IMR-90 (cell line): ENCODE results near the gene NIT1. TPM values are rescaled to one million over a fixed set of nuclear protein-coding genes. Genes with fewer than 3 reads are reported as not detected.
A peak's percentile ranks its signal among the peaks of the same experiment; 100 is the strongest.

Experiments
- ATAC-seq: fragments of 200-7000 bp; cut with Tn5 transposase; 2 replicates; pipeline ENCODE4 v1.9.1; 2020; ENCODE audit warnings: low read depth, mild to moderate bottlenecking, moderate library complexity
- BruUV-seq: library from RNA; stranded (reverse); fragments of 400-500 nt; replicated peaks from 2 replicates; lab custom pipeline; 2021; lab: Mats Ljungman, UMichigan
- CTCF ChIA-PET: fragments of 300-600 bp; formaldehyde crosslinking; extraction: SDS; loops from one replicate; lab custom pipeline; 2021; ENCODE audit warnings: antibody characterized with exemption; lab: Yijun Ruan, JAX
- POLR2A ChIA-PET: fragments of 300-600 bp; sonication (Branson Sonifier 250); formaldehyde crosslinking; loops from one replicate; lab custom pipeline; 2022; ENCODE audit warnings: antibody characterized with exemption; ENCODE audit not compliant: unreplicated experiment; lab: Charles Lee
- DNase-seq: peaks from one replicate; pipeline ENCODE4 v3.0.0; 2013
- H2AFZ ChIP-seq: replicated peaks from 2 replicates; pipeline ENCODE3; 2013; ENCODE audit warnings: low read length, mild to moderate bottlenecking; ENCODE audit not compliant: poor library complexity
- H2AK5ac ChIP-seq: 2 replicates; pipeline ENCODE4 v1.6.1; 2013; ENCODE audit warnings: low read depth, low read length, inconsistent platforms
- H2AK9ac ChIP-seq: replicated peaks from 2 replicates; pipeline ENCODE3; 2013; ENCODE audit warnings: mild to moderate bottlenecking, low read depth, low read length, moderate library complexity; ENCODE audit not compliant: poor library complexity
- H2BK120ac ChIP-seq: 2 replicates; pipeline ENCODE4 v1.6.1; 2013; ENCODE audit warnings: low read depth, low read length, inconsistent platforms
- H2BK15ac ChIP-seq: 3 replicates; pipeline ENCODE4 v1.6.1; 2013; ENCODE audit warnings: low read depth, low read length, inconsistent platforms
- H2BK20ac ChIP-seq: 2 replicates; pipeline ENCODE4 v1.6.1; 2013; ENCODE audit warnings: low read depth, mild to moderate bottlenecking, inconsistent platforms, low read length, moderate library complexity
- H2BK5ac ChIP-seq: 2 replicates; pipeline ENCODE4 v1.6.1; 2013; ENCODE audit warnings: mild to moderate bottlenecking, low read depth, low read length, inconsistent platforms; ENCODE audit not compliant: poor library complexity, severe bottlenecking
- H3K14ac ChIP-seq: replicated peaks from 2 replicates; pipeline ENCODE4 v1.6.1; 2013; ENCODE audit warnings: low read depth, low read length, inconsistent platforms
- H3K18ac ChIP-seq: 2 replicates; pipeline ENCODE4 v1.6.1; 2013; ENCODE audit warnings: low read depth, low read length, control low read depth
- H3K23ac ChIP-seq: 2 replicates; pipeline ENCODE4 v1.6.1; 2013; ENCODE audit warnings: low read depth, low read length, inconsistent platforms
- H3K27ac ChIP-seq: 2 replicates; pipeline ENCODE4 v1.5.1; 2013; ENCODE audit warnings: mild to moderate bottlenecking, control low read depth, low read length; ENCODE audit not compliant: insufficient read depth
- H3K27me3 ChIP-seq: 2 replicates; pipeline ENCODE4 v1.6.1; 2013; ENCODE audit warnings: low read length; ENCODE audit not compliant: control insufficient read depth, insufficient read depth
- H3K36me3 ChIP-seq: 2 replicates; pipeline ENCODE4 v1.6.1; 2013; ENCODE audit warnings: low read length, mixed read lengths; ENCODE audit not compliant: control insufficient read depth, insufficient read depth
- H3K4ac ChIP-seq: 2 replicates; pipeline ENCODE4 v1.6.1; 2013; ENCODE audit warnings: low read depth, low read length, inconsistent platforms
- H3K4me1 ChIP-seq: 2 replicates; pipeline ENCODE4 v1.6.1; 2013; ENCODE audit warnings: low read length, mixed read lengths; ENCODE audit not compliant: control insufficient read depth, insufficient read depth
- H3K4me2 ChIP-seq: 2 replicates; pipeline ENCODE4 v1.6.1; 2013; ENCODE audit warnings: low read depth, mild to moderate bottlenecking, control low read depth, low read length, moderate library complexity
- H3K4me3 ChIP-seq: 2 replicates; pipeline ENCODE4 v1.5.1; 2013; ENCODE audit warnings: low read depth, mild to moderate bottlenecking, control low read depth, low read length, moderate library complexity; ENCODE audit not compliant: insufficient read depth
- H3K56ac ChIP-seq: 2 replicates; pipeline ENCODE4 v1.6.1; 2013; ENCODE audit warnings: low read length, inconsistent platforms; ENCODE audit not compliant: insufficient read depth; ENCODE audit errors: extremely low read depth
- H3K79me1 ChIP-seq, 2 experiments: 2 replicates each; pipeline ENCODE4 v1.6.1; 2013; ENCODE audit warnings: low read length in 2 of 2, inconsistent platforms in 1 of 2, low read depth in 1 of 2
- H3K9ac ChIP-seq: 2 replicates; pipeline ENCODE4 v1.6.1; 2013; ENCODE audit warnings: low read depth, low read length, control low read depth
- H3K9me1 ChIP-seq: 2 replicates; pipeline ENCODE4 v1.6.1; 2013; ENCODE audit warnings: low read length, inconsistent platforms; ENCODE audit not compliant: insufficient read depth
- H3K9me3 ChIP-seq: 2 replicates; pipeline ENCODE4 v1.6.1; 2013; ENCODE audit warnings: low read length; ENCODE audit not compliant: control insufficient read depth, insufficient read depth
- H4K20me1 ChIP-seq: 2 replicates; pipeline ENCODE4 v1.6.1; 2013; ENCODE audit warnings: low read length, inconsistent platforms; ENCODE audit not compliant: insufficient read depth
- H4K5ac ChIP-seq: 2 replicates; pipeline ENCODE4 v1.6.1; 2013; ENCODE audit warnings: mild to moderate bottlenecking, low read depth, low read length, control low read depth
- H4K8ac ChIP-seq, 2 experiments: 2 replicates each; pipeline ENCODE4 v1.6.1; 2013; ENCODE audit warnings: low read depth in 2 of 2, low read length in 2 of 2, control low read depth in 1 of 2, inconsistent platforms in 1 of 2
- H4K91ac ChIP-seq: 2 replicates; pipeline ENCODE4 v1.6.1; 2013; ENCODE audit warnings: low read depth, low read length, inconsistent platforms; ENCODE audit not compliant: insufficient read depth
- CHD1 ChIP-seq: IDR thresholded peaks from 2 replicates; pipeline ENCODE4 v1.6.1; 2012; ENCODE audit warnings: low read depth, low read length, improper control_type of control experiment
- CTCF ChIP-seq: conservative IDR thresholded peaks from 2 replicates; pipeline ENCODE4 v1.5.1; 2012; ENCODE audit warnings: mild to moderate bottlenecking, low read depth, low read length, improper control_type of control experiment
- ELK1 ChIP-seq: fragments of 150-350 bp; IDR thresholded peaks from 2 replicates; pipeline ENCODE4 v1.6.1; 2016; ENCODE audit warnings: low read depth, mild to moderate bottlenecking, low read length, moderate library complexity, borderline replicate concordance
- MAFK ChIP-seq: IDR thresholded peaks from 2 replicates; pipeline ENCODE4 v1.6.1; 2012; ENCODE audit warnings: low read depth, low read length, improper control_type of control experiment
- MAZ ChIP-seq: IDR thresholded peaks from 2 replicates; pipeline ENCODE4 v1.6.1; 2012; ENCODE audit warnings: low read depth, mild to moderate bottlenecking, low read length, improper control_type of control experiment, moderate library complexity, borderline replicate concordance
- MXI1 ChIP-seq: IDR thresholded peaks from 2 replicates; pipeline ENCODE4 v1.6.1; 2012; ENCODE audit warnings: low read depth, mild to moderate bottlenecking, low read length, moderate library complexity, borderline replicate concordance
- NFE2L2 ChIP-seq: fragments of 150-350 bp; IDR thresholded peaks from 2 replicates; pipeline ENCODE4 v1.6.1; 2016; ENCODE audit warnings: low read depth, mild to moderate bottlenecking, low read length
- POLR2A ChIP-seq: IDR thresholded peaks from 2 replicates; pipeline ENCODE4 v1.6.1; 2012; ENCODE audit warnings: mild to moderate bottlenecking, low read depth, low read length
- RAD21 ChIP-seq: IDR thresholded peaks from 2 replicates; pipeline ENCODE4 v1.6.1; 2012; ENCODE audit warnings: low read length, improper control_type of control experiment
- RCOR1 ChIP-seq: IDR thresholded peaks from 2 replicates; pipeline ENCODE4 v1.6.1; 2012; ENCODE audit warnings: mild to moderate bottlenecking, low read length, improper control_type of control experiment; ENCODE audit not compliant: insufficient replicate concordance
- RFX5 ChIP-seq: IDR thresholded peaks from 2 replicates; pipeline ENCODE4 v1.8.0; 2012; ENCODE audit warnings: low read depth, mild to moderate bottlenecking, low read length, moderate library complexity
- SMC3 ChIP-seq: fragments of 150-350 bp; IDR thresholded peaks from 2 replicates; pipeline ENCODE4 v1.6.1; 2016; ENCODE audit warnings: low read depth, mild to moderate bottlenecking, antibody characterized with exemption, low read length, moderate library complexity
- WGBS, 2 experiments: methylation state at CpG; one replicate each; pipeline versions ENCODE4 v1.1.5 to v1.1.7; 2013; ENCODE audit warnings: missing lambda C conversion rate in 2 of 2; ENCODE audit not compliant: insufficient read length in 1 of 2; ENCODE audit errors: extremely low coverage in 2 of 2; 5-methylcytosine and 5-hydroxymethylcytosine counted together
- dilution Hi-C: fragments of 300-500 bp; cut with HindIII; formaldehyde crosslinking; loops from one replicate; pipeline ENCODE4 v1.14.3; 2018; ENCODE audit warnings: low sequenced_read_pairs; ENCODE audit not compliant: unreplicated experiment
- in situ Hi-C: fragments of 300-500 bp; cut with MboI; formaldehyde crosslinking; loops from 3 replicates; pipeline ENCODE4 v1.14.3; 2019; ENCODE audit warnings: low sequenced_read_pairs, inconsistent platforms, mixed read lengths
- intact Hi-C: fragments of 100-400 bp; cut with micrococcal nuclease; formaldehyde crosslinking; loops from 2 replicates; pipeline ENCODE4 v1.10.0; 2022
- polyA plus RNA-seq, 3 experiments: library from polyadenylated mRNA; depleted of rRNA; stranded (reverse); fragments of >200 nt; gene quantifications; 2 replicates each; pipeline ENCODE4 v1.2.3, GENCODE V29; 2012; ENCODE audit warnings: low replicate concordance in 1 of 3
- total RNA-seq: library from RNA; depleted of rRNA; stranded (reverse); fragments of >200 nt; gene quantifications from 2 replicates; pipeline ENCODE4 v1.2.3, GENCODE V29; 2012
- TF ChIP-seq, protein P1 (sequence below): fragments of 150-350 bp; IDR thresholded peaks from 2 replicates; pipeline ENCODE4 v1.6.1; 2017; ENCODE audit warnings: mild to moderate bottlenecking, antibody characterized with exemption, low read length, low read depth

NIT1 gene
- total and polyA plus RNA-seq, 2 of the 4 experiments (the other 2 are of a cell fraction): 22.8 to 33.6 TPM

DNA sequence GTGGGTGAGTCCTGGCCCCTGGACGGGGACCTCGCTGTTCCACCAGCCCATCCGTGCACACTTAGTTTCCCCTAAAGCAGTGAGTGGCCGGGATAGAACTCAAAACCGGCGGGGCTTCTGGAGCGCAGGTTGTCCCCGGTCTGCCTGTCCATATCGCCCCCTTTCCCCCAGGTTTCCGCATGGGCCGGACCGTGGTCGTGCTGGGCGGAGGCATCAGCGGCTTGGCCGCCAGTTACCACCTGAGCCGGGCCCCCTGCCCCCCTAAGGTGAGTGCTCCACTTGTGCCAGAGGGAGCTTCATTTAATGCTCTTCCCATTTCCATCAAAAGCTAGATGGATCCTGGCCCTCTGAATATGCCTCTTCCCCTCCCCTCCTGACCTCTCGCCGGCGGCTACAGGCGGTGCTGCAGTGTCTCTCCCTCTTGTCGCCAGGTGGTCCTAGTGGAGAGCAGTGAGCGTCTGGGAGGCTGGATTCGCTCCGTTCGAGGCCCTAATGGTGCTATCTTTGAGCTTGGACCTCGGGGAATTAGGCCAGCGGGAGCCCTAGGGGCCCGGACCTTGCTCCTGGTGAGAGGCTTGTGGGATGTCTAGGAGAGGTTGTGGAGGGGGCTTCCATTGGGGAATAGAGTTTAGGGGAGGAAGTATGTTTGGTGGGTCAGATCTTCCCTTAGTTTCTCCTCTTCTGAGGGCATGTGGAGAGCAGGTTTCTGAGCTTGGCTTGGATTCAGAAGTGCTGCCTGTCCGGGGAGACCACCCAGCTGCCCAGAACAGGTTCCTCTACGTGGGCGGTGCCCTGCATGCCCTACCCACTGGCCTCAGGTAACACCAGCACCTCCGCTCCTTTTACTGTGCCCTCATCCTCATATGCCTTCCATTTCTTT lies 49.0 kb downstream of the NIT1 start:
- Histone ChIP-seq H2BK120ac (no peak overlapping the region), H2AK5ac (peak overlapping the region; percentile 51; the same call in 1 of the 2 replicates), H2BK20ac (no peak overlapping the region), H3K4me1 (peaks cover 2% of the 10 kb centered on the region; the same call in 1 of the 2 replicates), H3K4ac (peak overlapping the region; percentile 47), H3K27me3 (no peaks in the 10 kb centered on the region), H3K36me3 (peaks cover 40% of the 10 kb centered on the region), H3K4me3 (peak overlapping the region; percentile 72), H4K8ac (peak overlapping the region; percentile 24 to 88; a peak in 3 of 4 replicates), H2AK9ac (peak overlapping the region; percentile 86), H3K14ac (peak overlapping the region; percentile 68), H3K9me1 (peaks cover 3% of the 10 kb centered on the region; the same call in 1 of the 2 replicates), H3K27ac (peak overlapping the region; percentile 47), H4K91ac (no peak overlapping the region), H2AFZ (peak overlapping the region; percentile 95), H3K18ac (no peak overlapping the region), H4K5ac (peak overlapping the region; percentile 3), H3K23ac (no peak overlapping the region), H3K79me1 (peaks cover 6 to 16% of the 10 kb centered on the region in 2 experiments; a peak in 3 of 4 replicates), H2BK5ac (peak overlapping the region; percentile 36), H4K20me1 (no peaks in the 10 kb centered on the region), H3K9ac (peak overlapping the region; percentile 72), H3K4me2 (peak overlapping the region; percentile 82), H3K56ac (peak overlapping the region; percentile 63), H3K9me3 (no peaks in the 10 kb centered on the region), H2BK15ac (no peak overlapping the region)
- no TSS peak for BruUV-seq
- ChIA-PET POLR2A (no interaction called here), CTCF (interaction anchor here (0.7 to 2.2 kb wide), 3 partner anchors 10 to 50 kb away, joined by 3 to 5 read pairs (median 4); partner anchors contain the start of gene B4GALT3)
- TF ChIP-seq RFX5 (no peak), RCOR1 (no peak), ELK1 (no peak), RAD21 (no peak), MAZ (no peak), SMC3 (no peak), MAFK (no peak), NFE2L2 (no peak), CTCF (no peak), MXI1 (no peak), CHD1 (no peak), POLR2A (no peak)
- TF ChIP-seq, protein P1, sequence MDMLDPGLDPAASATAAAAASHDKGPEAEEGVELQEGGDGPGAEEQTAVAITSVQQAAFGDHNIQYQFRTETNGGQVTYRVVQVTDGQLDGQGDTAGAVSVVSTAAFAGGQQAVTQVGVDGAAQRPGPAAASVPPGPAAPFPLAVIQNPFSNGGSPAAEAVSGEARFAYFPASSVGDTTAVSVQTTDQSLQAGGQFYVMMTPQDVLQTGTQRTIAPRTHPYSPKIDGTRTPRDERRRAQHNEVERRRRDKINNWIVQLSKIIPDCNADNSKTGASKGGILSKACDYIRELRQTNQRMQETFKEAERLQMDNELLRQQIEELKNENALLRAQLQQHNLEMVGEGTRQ: no peak
- in situ Hi-C loops: no loop called here
- 19% methylated on average over 12 of the region's 33 CpGs; no CpG with 5 or more reads in 1 of the 2 experiments for WGBS, 2 experiments
- dilution Hi-C loops: no loop called here
- intact Hi-C loops: no loop called here
- DNase-seq (no peak), ATAC-seq (no peak; the same call in 1 of the 2 replicates)
